Gastroesophageal sphincter (tissue), 4 donors: Measurements from ENCODE around the gene OR10G2. TPM values are rescaled to one million over a fixed set of nuclear protein-coding genes. Genes with fewer than 3 reads are reported as not detected.

Source experiments
- ATAC-seq: fragments of 150-250 bp; one replicate; pipeline ENCODE4 v1.9.1; 2016; ENCODE audit warnings: mild to moderate bottlenecking, moderate library complexity
- H3K27ac ChIP-seq, 4 donors: fragments of 200-600 bp; sonication (generic) in 3 of 4; 1 replicate in 3 of 4; 2 replicates in 1 of 4; pipeline ENCODE4 v1.5.1; 2016 to 2019
- H3K27me3 ChIP-seq: fragments of 200-600 bp; sonication (generic); one replicate; pipeline ENCODE4 v1.5.1; 2019
- H3K36me3 ChIP-seq, 2 donors: fragments of 200-600 bp; sonication (generic); one replicate each; pipeline ENCODE4 v1.5.1; 2019; ENCODE audit warnings: control low read depth in 1 of 2
- H3K4me1 ChIP-seq, 3 donors: fragments of 200-600 bp; sonication (generic); 1 replicate in 2 of 3; 2 replicates in 1 of 3; pipeline ENCODE4 v1.5.1; 2016 to 2019; ENCODE audit warnings: control low read depth in 2 of 3
- H3K4me3 ChIP-seq, 2 donors: fragments of 200-600 bp; sonication (generic); one replicate each; pipeline ENCODE4 v1.5.1; 2019; ENCODE audit warnings: mild to moderate bottlenecking in 1 of 2, moderate library complexity in 1 of 2
- H3K9me3 ChIP-seq, 3 donors: fragments of 200-600 bp; sonication (generic); one replicate each; pipeline ENCODE4 v1.5.1; 2017 to 2019; ENCODE audit warnings: control low read depth in 2 of 3
- EP300 ChIP-seq: sonication (generic); formaldehyde crosslinking; IDR thresholded peaks from one replicate; pipeline ENCODE4 v1.6.1; 2017; ENCODE audit warnings: antibody characterized with exemption, mild to moderate bottlenecking
- POLR2A ChIP-seq, 2 donors: fragments of 450-650 bp; IDR thresholded peaks; one replicate each; pipeline ENCODE4 v1.6.1; 2017; ENCODE audit warnings: antibody characterized with exemption in 2 of 2, mild to moderate bottlenecking in 2 of 2, moderate library complexity in 1 of 2
- POLR2AphosphoS5 ChIP-seq: sonication (generic); formaldehyde crosslinking; IDR thresholded peaks from one replicate; pipeline ENCODE4 v1.6.1; 2017; ENCODE audit warnings: antibody characterized with exemption
- WGBS, 2 donors: methylation state at CpG; one replicate each; pipeline ENCODE4 v1.1.5; 2018; ENCODE audit warnings: low coverage in 1 of 2; 5-methylcytosine and 5-hydroxymethylcytosine counted together
- total RNA-seq, 4 donors: library from RNA; depleted of rRNA; stranded (reverse); fragments of >200 nt; gene quantifications; one replicate each; pipeline ENCODE4 v1.1.0, GENCODE V29; 2016
- TF ChIP-seq, protein P1 (sequence below), 4 experiments: fragments of 200-600 bp in 2 of 4; fragments of 450-650 bp in 2 of 4; sonication (generic) in 1 of 4; IDR thresholded peaks; one replicate each; pipeline ENCODE4 v1.5.1; 2017 to 2019; ENCODE audit warnings: antibody characterized with exemption in 4 of 4, mild to moderate bottlenecking in 2 of 4, moderate library complexity in 2 of 4

OR10G2 gene
- total RNA-seq, 4 donors from 2014 or later = not detected

DNA sequence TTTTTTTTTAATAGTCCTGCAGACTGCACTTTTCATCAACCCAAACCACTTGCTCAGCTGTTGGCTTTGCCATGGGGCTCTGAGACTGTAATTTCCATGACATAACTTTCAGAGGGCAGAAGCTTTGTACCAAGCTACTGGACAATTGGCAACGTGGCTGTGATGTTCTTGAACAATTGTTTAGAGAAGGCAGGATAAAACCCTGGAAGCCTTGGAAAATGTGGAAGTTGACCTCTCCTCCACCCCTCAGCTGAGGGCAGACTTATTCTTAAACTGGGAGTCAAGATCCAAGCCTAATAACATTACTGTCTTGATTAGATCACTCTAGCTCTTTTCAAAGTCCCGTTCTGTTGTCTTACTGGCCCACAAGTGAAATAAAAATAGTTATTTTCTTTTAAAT lies 36.6 kb upstream of the OR10G2 start:
- Histone ChIP-seq H3K27me3 (no peaks in the 10 kb centered on the region), H3K4me3 (no peak overlapping the region), H3K27ac (no peak overlapping the region), H3K9me3 (peaks cover 0 to 12% (median 0%) of the 10 kb centered on the region in 3 donors), H3K36me3 (no peaks in the 10 kb centered on the region), H3K4me1 (no peaks in the 10 kb centered on the region)
- TF ChIP-seq, protein P1, sequence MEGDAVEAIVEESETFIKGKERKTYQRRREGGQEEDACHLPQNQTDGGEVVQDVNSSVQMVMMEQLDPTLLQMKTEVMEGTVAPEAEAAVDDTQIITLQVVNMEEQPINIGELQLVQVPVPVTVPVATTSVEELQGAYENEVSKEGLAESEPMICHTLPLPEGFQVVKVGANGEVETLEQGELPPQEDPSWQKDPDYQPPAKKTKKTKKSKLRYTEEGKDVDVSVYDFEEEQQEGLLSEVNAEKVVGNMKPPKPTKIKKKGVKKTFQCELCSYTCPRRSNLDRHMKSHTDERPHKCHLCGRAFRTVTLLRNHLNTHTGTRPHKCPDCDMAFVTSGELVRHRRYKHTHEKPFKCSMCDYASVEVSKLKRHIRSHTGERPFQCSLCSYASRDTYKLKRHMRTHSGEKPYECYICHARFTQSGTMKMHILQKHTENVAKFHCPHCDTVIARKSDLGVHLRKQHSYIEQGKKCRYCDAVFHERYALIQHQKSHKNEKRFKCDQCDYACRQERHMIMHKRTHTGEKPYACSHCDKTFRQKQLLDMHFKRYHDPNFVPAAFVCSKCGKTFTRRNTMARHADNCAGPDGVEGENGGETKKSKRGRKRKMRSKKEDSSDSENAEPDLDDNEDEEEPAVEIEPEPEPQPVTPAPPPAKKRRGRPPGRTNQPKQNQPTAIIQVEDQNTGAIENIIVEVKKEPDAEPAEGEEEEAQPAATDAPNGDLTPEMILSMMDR (IDR thresholded peaks at IDR 0.05) = no peak
- TF ChIP-seq POLR2A (IDR thresholded peaks at IDR 0.05) (no peak), EP300 (no peak), POLR2AphosphoS5 (no peak)
- ATAC-seq = no peak
- WGBS, 2 donors = 36 to 45% methylated on average over 2 of the region's 2 CpGs

DNA sequence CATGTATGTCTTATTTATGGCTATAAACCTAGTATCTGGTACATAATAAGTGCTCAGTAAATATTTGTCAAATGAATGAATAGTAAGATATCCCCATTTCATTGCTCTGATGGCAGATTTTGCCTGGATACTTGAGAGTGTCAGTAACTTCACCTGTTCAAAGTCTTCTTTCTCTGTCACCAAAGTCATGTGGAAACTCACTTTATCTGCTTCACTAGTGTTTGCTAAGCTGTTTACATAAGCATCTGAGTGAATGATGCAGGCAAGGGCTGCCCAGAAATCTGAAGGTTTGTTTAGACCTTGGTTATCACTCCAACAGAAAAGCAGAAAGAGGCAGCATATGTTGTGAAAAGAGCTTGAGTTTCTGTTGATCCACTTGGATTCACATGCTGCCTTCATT lies 34.5 kb upstream of the OR10G2 start:
- H3K4me1 ChIP-seq = no peaks in the 10 kb centered on the region
- TF ChIP-seq EP300 (no peak), POLR2AphosphoS5 (no peak), POLR2A (IDR thresholded peaks at IDR 0.05) (no peak)
- TF ChIP-seq, protein P1 (IDR thresholded peaks at IDR 0.05) = no peak
- H3K36me3 ChIP-seq = no peaks in the 10 kb centered on the region
- H3K27ac ChIP-seq = no peak overlapping the region
- no peak for ATAC-seq
- no peaks in the 10 kb centered on the region for H3K27me3 ChIP-seq
- no peak overlapping the region for H3K4me3 ChIP-seq
- H3K9me3 ChIP-seq = no peaks in the 10 kb centered on the region

DNA sequence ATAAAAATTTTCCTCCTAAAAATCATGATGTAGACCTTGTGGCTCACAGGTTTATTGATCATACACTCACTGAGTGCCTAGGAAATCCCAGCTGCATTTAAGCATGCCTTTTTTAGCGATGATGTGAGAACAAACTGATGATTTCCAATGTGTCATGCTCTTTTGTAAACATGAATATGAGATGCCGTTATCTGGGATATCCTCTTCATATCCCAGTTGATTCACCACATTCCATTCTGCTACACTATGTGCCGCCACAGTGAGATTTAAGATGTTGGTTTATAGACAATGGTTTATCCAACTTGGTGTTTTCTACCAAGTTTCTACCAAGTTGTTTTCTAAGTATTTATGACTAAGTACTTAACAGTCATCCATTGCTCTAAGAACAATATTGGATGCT lies 33.6 kb upstream of the OR10G2 start:
- TF ChIP-seq POLR2AphosphoS5 = no peak
- no peak for TF ChIP-seq EP300
- TF ChIP-seq, protein P1 (IDR thresholded peaks at IDR 0.05) = no peak
- TF ChIP-seq POLR2A (IDR thresholded peaks at IDR 0.05) = no peak
- no peak overlapping the region for H3K4me3 ChIP-seq
- H3K9me3 ChIP-seq = no peaks in the 10 kb centered on the region
- H3K36me3 ChIP-seq = no peaks in the 10 kb centered on the region
- H3K4me1 ChIP-seq = no peaks in the 10 kb centered on the region
- H3K27me3 ChIP-seq = no peaks in the 10 kb centered on the region
- no peak for ATAC-seq
- H3K27ac ChIP-seq = no peak overlapping the region
- 74 to 80% methylated on average over 3 of the region's 3 CpGs for WGBS, 2 donors

DNA sequence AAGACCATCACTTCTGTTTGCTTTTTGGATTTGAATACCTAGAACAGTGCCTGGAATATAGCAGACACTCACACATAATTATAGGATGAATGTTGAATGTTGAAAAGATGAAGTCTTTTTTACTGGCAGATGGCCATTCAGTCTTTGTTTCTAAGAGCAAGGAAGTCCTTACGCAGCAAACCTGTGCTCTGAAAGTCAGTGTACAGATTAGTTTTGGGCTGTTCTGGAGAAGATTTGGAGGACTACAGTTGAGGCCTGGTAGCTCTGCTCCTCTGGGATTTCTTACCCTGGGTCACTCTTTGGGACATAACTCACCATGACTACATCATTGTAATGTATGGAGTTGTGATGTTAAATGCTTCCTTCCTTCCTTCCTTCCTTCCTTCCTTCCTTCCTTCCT lies 22.2 kb upstream of the OR10G2 start:
- H3K27me3 ChIP-seq = peaks cover 8% of the 10 kb centered on the region
- H3K9me3 ChIP-seq = no peaks in the 10 kb centered on the region
- no peak overlapping the region for H3K27ac ChIP-seq
- no peaks in the 10 kb centered on the region for H3K4me1 ChIP-seq
- 71 to 82% methylated on average over 1 of the region's 1 CpG for WGBS, 2 donors
- H3K36me3 ChIP-seq = no peaks in the 10 kb centered on the region
- no peak overlapping the region for H3K4me3 ChIP-seq
- TF ChIP-seq POLR2A (IDR thresholded peaks at IDR 0.05) (no peak), EP300 (no peak), POLR2AphosphoS5 (no peak)
- TF ChIP-seq, protein P1 (IDR thresholded peaks at IDR 0.05) = no peak
- no peak for ATAC-seq

DNA sequence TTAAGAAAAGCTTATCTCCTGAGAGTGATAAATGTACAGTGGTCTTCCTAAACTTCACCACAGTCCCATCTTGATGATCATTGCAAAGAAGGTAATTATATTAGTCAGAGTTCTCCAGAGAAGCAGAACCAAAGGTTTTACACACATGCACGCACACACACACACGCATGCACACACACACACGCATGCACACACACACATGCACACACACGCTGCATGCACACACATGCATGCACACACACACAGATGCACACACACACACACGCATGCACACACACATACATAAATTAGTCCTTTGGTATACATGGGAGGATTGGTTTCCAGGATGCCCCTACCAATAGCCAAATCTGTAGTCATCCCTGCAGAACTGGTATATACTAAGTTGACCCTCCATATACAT lies 19.5 kb upstream of the OR10G2 start:
- no peaks in the 10 kb centered on the region for H3K27me3 ChIP-seq
- no peaks in the 10 kb centered on the region for H3K36me3 ChIP-seq
- H3K4me1 ChIP-seq = no peaks in the 10 kb centered on the region
- no peaks in the 10 kb centered on the region for H3K9me3 ChIP-seq
- ATAC-seq = no peak
- H3K27ac ChIP-seq = no peak overlapping the region
- H3K4me3 ChIP-seq = no peak overlapping the region
- no peak for TF ChIP-seq EP300
- WGBS, 2 donors = 85 to 100% methylated on average over 2 to 4 of the region's 5 CpGs
